Measurements from ENCODE around the gene OSBPL10.
"Not testable (repeated sequence)": the region's sequence is repeated elsewhere in the genome, so short reads cannot be mapped to it uniquely, and the experiment has no call there.

GRCh38 chr3:31782306-31782705 lies 198.8 kb downstream of the OSBPL10 start:
- TF ChIP-seq CTCF, POLR2A (IDR thresholded peaks at IDR 0.05): not testable (repeated sequence)
